WTC11 (cell line): Measurements from ENCODE around the gene DNAAF1. TPM values are rescaled to one million over a fixed set of nuclear protein-coding genes. Genes with fewer than 3 reads are reported as not detected.

Experiments
- ATAC-seq: fragments of 200-7000 bp; cut with Tn5 transposase; 2 replicates; pipeline ENCODE4 v1.10.0; 2021; ENCODE audit warnings: mild to moderate bottlenecking, moderate library complexity
- CTCF ChIA-PET: fragments of 300-600 bp; sonication (Branson Sonifier 250); formaldehyde crosslinking; loops from one replicate; lab custom pipeline; 2021; ENCODE audit warnings: antibody characterized with exemption; lab: Charles Lee
- POLR2A ChIA-PET: fragments of 350-600 bp; sonication (Branson Sonifier 250); formaldehyde crosslinking; loops from one replicate; lab custom pipeline; 2021; ENCODE audit warnings: antibody characterized with exemption; lab: Charles Lee
- DNase-seq: peaks from one replicate; pipeline ENCODE4 v3.0.0; 2021; ENCODE audit warnings: low spot score
- H3K27ac Mint-ChIP-seq: 2 replicates; pipeline ENCODE4 v1.8.0; 2021; ENCODE audit warnings: mixed read lengths
- H3K27me3 Mint-ChIP-seq: 2 replicates; pipeline ENCODE4 v1.8.0; 2021; ENCODE audit warnings: low read depth, mild to moderate bottlenecking, moderate library complexity, mixed read lengths
- H3K36me3 Mint-ChIP-seq: 2 replicates; pipeline ENCODE4 v1.8.0; 2021; ENCODE audit warnings: mixed read lengths
- H3K4me1 Mint-ChIP-seq: 2 replicates; pipeline ENCODE4 v1.8.0; 2022; ENCODE audit warnings: mixed read lengths
- H3K4me3 Mint-ChIP-seq: 2 replicates; pipeline ENCODE4 v1.8.0; 2021; ENCODE audit warnings: mild to moderate bottlenecking, moderate library complexity, mixed read lengths
- H3K9me3 Mint-ChIP-seq: 2 replicates; pipeline ENCODE4 v1.8.0; 2021; ENCODE audit warnings: mixed read lengths
- ATF3 ChIP-seq: sonication (generic); formaldehyde crosslinking; conservative IDR thresholded peaks from 2 replicates; pipeline ENCODE4 v1.8.1; 2022; ENCODE audit warnings: mild to moderate bottlenecking, missing genetic modification reagents
- CREB1 ChIP-seq: sonication (generic); formaldehyde crosslinking; IDR thresholded peaks from 2 replicates; pipeline ENCODE4 v1.8.0; 2023; ENCODE audit warnings: mild to moderate bottlenecking, missing genetic modification reagents
- CREM ChIP-seq: sonication (generic); formaldehyde crosslinking; IDR thresholded peaks from 2 replicates; pipeline ENCODE4 v1.8.1; 2022; ENCODE audit warnings: mild to moderate bottlenecking, missing genetic modification reagents, moderate library complexity
- ERG ChIP-seq: fragments of 250-450 bp; sonication (Bioruptor Pico); IDR thresholded peaks from 2 replicates; pipeline ENCODE4 v1.8.0; 2021; ENCODE audit warnings: mild to moderate bottlenecking
- ESRRA ChIP-seq: sonication (generic); formaldehyde crosslinking; IDR thresholded peaks from 2 replicates; pipeline ENCODE4 v1.8.1; 2022; ENCODE audit warnings: mild to moderate bottlenecking, missing genetic modification reagents, borderline replicate concordance
- ETV6 ChIP-seq: sonication (generic); formaldehyde crosslinking; IDR thresholded peaks from 2 replicates; pipeline ENCODE4 v1.8.1; 2022; ENCODE audit warnings: mild to moderate bottlenecking, missing genetic modification reagents
- FOXJ3 ChIP-seq: sonication (generic); formaldehyde crosslinking; IDR thresholded peaks from 2 replicates; pipeline ENCODE4 v1.9.0; 2021; ENCODE audit warnings: missing genetic modification reagents, mild to moderate bottlenecking, borderline replicate concordance
- FOXK1 ChIP-seq: sonication (generic); formaldehyde crosslinking; IDR thresholded peaks from 2 replicates; pipeline ENCODE4 v1.8.0; 2022; ENCODE audit warnings: mild to moderate bottlenecking, moderate library complexity, missing genetic modification reagents
- FOXP1 ChIP-seq: sonication (generic); formaldehyde crosslinking; IDR thresholded peaks from 2 replicates; pipeline ENCODE4 v1.8.0; 2022; ENCODE audit warnings: missing genetic modification reagents, mild to moderate bottlenecking, moderate library complexity, borderline replicate concordance
- GRHL2 ChIP-seq: fragments of 250-450 bp; sonication (Bioruptor Pico); IDR thresholded peaks from 2 replicates; pipeline ENCODE4 v1.8.0; 2022; ENCODE audit warnings: mild to moderate bottlenecking, moderate library complexity; ENCODE audit not compliant: insufficient replicate concordance, severe bottlenecking
- HMGA2 ChIP-seq: fragments of 250-450 bp; sonication (Bioruptor Pico); IDR thresholded peaks from 2 replicates; pipeline ENCODE4 v1.4.0; 2021; ENCODE audit warnings: mild to moderate bottlenecking, moderate library complexity
- JAZF1 ChIP-seq: fragments of 250-450 bp; sonication (Bioruptor Pico); IDR thresholded peaks from 2 replicates; pipeline ENCODE4 v1.9.0; 2021; ENCODE audit warnings: moderate library complexity, mild to moderate bottlenecking, inconsistent platforms
- JUN ChIP-seq: sonication (generic); formaldehyde crosslinking; IDR thresholded peaks from 2 replicates; pipeline ENCODE4 v1.8.0; 2023; ENCODE audit warnings: mild to moderate bottlenecking, missing genetic modification reagents
- KAT7 ChIP-seq: sonication (generic); formaldehyde crosslinking; IDR thresholded peaks from 2 replicates; pipeline ENCODE4 v1.8.1; 2023; ENCODE audit warnings: missing genetic modification reagents, mild to moderate bottlenecking, borderline replicate concordance
- MAX ChIP-seq: sonication (generic); formaldehyde crosslinking; IDR thresholded peaks from 2 replicates; pipeline ENCODE4 v1.8.0; 2022; ENCODE audit warnings: mild to moderate bottlenecking, missing genetic modification reagents
- MYBL2 ChIP-seq: sonication (generic); formaldehyde crosslinking; IDR thresholded peaks from 2 replicates; pipeline ENCODE4 v1.8.1; 2023; ENCODE audit warnings: mild to moderate bottlenecking, moderate library complexity, missing genetic modification reagents
- SOX15 ChIP-seq: fragments of 250-450 bp; sonication (Bioruptor Pico); IDR thresholded peaks from 2 replicates; pipeline ENCODE4 v1.9.0; 2021; ENCODE audit warnings: mild to moderate bottlenecking
- STAT6 ChIP-seq: sonication (generic); formaldehyde crosslinking; conservative IDR thresholded peaks from 2 replicates; pipeline ENCODE4 v1.8.1; 2023; ENCODE audit warnings: mild to moderate bottlenecking, low read depth, missing genetic modification reagents, moderate library complexity
- ZNF396 ChIP-seq: fragments of 250-450 bp; sonication (Bioruptor Pico); IDR thresholded peaks from 2 replicates; pipeline ENCODE4 v1.8.0; 2021; ENCODE audit warnings: mild to moderate bottlenecking, moderate library complexity, borderline replicate concordance
- ZNF416 ChIP-seq: fragments of 250-450 bp; sonication (Bioruptor Pico); IDR thresholded peaks from 2 replicates; pipeline ENCODE4 v1.9.0; 2021; ENCODE audit warnings: mild to moderate bottlenecking, inconsistent platforms
- total RNA-seq: library from RNA; stranded (reverse); gene quantifications from 3 replicates; pipeline ENCODE4 v1.2.3, GENCODE V29; 2021
- TF ChIP-seq, protein P1 (sequence below): sonication (generic); formaldehyde crosslinking; IDR thresholded peaks from 2 replicates; pipeline ENCODE4 v1.8.0; 2022; ENCODE audit warnings: mild to moderate bottlenecking, missing genetic modification reagents
- TF ChIP-seq, protein P2 (sequence below): sonication (generic); formaldehyde crosslinking; IDR thresholded peaks from 2 replicates; pipeline ENCODE4 v1.8.0; 2023; ENCODE audit warnings: missing genetic modification reagents, mild to moderate bottlenecking, borderline replicate concordance
- TF ChIP-seq, protein P3 (sequence below): sonication (generic); formaldehyde crosslinking; IDR thresholded peaks from 2 replicates; pipeline ENCODE4 v1.8.0; 2022; ENCODE audit warnings: mild to moderate bottlenecking, missing genetic modification reagents

The DNAAF1 gene
- total RNA-seq, 1 experiment from 2014 or later = 0.20 TPM

DNA sequence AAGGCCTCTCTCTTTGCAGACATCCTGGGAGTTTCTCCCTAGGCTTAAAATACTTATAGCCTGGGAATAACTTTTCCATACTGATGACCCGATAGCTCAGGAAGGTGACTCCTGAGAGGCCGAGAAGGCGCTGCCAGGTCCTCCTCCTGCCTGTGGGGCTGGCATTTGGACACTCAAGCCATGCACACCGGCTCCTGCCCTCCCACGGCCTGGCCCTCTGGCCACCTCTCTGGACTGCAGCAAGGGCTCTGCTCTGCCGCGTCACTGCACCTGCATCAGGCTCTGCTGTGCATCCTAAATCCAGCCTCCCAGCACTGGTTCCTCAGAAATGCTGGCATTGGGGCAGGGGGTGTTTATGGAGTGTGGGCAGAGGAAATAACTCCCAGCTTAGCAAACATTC lies 80.5 kb downstream of the DNAAF1 start:
- ChIA-PET POLR2A (no interaction called here), CTCF (interaction anchor here (0.9 kb wide), 1 partner anchor 38 kb away, joined by 4 read pairs; the partner anchor contains the start of gene TAF1C)
- Mint-ChIP-seq H3K27me3 (no peaks in the 10 kb centered on the region), H3K4me3 (no peak overlapping the region), H3K9me3 (no peaks in the 10 kb centered on the region), H3K27ac (no peak overlapping the region), H3K36me3 (no peaks in the 10 kb centered on the region), H3K4me1 (peaks cover 12% of the 10 kb centered on the region)
- TF ChIP-seq CREB1 (no peak), GRHL2 (CRISPR knock-in tag) (no peak), JUN (CRISPR knock-in tag) (no peak), ETV6 (CRISPR knock-in tag) (no peak), FOXP1 (no peak), KAT7 (CRISPR knock-in tag) (no peak), MYBL2 (CRISPR knock-in tag) (no peak), FOXK1 (CRISPR knock-in tag) (no peak), FOXJ3 (no peak), ZNF396 (CRISPR knock-in tag) (no peak), SOX15 (CRISPR knock-in tag) (no peak), ZNF416 (no peak), ESRRA (no peak), STAT6 (no peak)
- TF ChIP-seq, protein P1, sequence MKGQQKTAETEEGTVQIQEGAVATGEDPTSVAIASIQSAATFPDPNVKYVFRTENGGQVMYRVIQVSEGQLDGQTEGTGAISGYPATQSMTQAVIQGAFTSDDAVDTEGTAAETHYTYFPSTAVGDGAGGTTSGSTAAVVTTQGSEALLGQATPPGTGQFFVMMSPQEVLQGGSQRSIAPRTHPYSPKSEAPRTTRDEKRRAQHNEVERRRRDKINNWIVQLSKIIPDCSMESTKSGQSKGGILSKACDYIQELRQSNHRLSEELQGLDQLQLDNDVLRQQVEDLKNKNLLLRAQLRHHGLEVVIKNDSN = no peak
- TF ChIP-seq, protein P2, sequence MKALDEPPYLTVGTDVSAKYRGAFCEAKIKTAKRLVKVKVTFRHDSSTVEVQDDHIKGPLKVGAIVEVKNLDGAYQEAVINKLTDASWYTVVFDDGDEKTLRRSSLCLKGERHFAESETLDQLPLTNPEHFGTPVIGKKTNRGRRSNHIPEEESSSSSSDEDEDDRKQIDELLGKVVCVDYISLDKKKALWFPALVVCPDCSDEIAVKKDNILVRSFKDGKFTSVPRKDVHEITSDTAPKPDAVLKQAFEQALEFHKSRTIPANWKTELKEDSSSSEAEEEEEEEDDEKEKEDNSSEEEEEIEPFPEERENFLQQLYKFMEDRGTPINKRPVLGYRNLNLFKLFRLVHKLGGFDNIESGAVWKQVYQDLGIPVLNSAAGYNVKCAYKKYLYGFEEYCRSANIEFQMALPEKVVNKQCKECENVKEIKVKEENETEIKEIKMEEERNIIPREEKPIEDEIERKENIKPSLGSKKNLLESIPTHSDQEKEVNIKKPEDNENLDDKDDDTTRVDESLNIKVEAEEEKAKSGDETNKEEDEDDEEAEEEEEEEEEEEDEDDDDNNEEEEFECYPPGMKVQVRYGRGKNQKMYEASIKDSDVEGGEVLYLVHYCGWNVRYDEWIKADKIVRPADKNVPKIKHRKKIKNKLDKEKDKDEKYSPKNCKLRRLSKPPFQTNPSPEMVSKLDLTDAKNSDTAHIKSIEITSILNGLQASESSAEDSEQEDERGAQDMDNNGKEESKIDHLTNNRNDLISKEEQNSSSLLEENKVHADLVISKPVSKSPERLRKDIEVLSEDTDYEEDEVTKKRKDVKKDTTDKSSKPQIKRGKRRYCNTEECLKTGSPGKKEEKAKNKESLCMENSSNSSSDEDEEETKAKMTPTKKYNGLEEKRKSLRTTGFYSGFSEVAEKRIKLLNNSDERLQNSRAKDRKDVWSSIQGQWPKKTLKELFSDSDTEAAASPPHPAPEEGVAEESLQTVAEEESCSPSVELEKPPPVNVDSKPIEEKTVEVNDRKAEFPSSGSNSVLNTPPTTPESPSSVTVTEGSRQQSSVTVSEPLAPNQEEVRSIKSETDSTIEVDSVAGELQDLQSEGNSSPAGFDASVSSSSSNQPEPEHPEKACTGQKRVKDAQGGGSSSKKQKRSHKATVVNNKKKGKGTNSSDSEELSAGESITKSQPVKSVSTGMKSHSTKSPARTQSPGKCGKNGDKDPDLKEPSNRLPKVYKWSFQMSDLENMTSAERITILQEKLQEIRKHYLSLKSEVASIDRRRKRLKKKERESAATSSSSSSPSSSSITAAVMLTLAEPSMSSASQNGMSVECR (CRISPR knock-in tag) = no peak
- DNase-seq (no peak), ATAC-seq (no peak)

DNA sequence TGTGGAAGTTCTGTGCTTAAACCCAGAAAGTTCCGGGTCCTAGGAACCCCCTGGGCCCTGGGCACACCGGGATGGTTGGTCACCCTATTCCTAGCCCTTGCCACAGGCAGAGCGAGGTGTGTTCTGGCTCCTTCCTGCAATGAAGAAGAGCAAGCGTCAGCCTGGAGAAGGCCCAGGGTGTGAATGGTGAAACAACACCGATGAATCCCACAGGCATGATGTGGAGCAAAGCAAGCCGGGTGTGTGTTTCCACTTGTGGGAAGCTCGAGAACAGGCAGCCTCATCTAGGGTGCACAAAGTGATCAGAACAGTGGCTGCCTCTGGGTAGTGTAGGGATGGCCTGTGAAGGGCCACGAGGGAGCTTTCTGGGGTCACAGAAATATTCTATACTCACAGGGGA lies 80.9 kb downstream of the DNAAF1 start:
- ChIA-PET POLR2A (no interaction called here), CTCF (interaction anchor here (0.9 kb wide), 1 partner anchor 39 kb away, joined by 4 read pairs; the partner anchor contains the start of gene TAF1C)
- no peak overlapping the region for H3K27ac Mint-ChIP-seq
- peaks cover 12% of the 10 kb centered on the region for H3K4me1 Mint-ChIP-seq
- ATAC-seq (no peak), DNase-seq (no peak)
- H3K4me3 Mint-ChIP-seq = no peak overlapping the region
- H3K27me3 Mint-ChIP-seq = no peaks in the 10 kb centered on the region
- no peaks in the 10 kb centered on the region for H3K9me3 Mint-ChIP-seq
- no peaks in the 10 kb centered on the region for H3K36me3 Mint-ChIP-seq
- TF ChIP-seq HMGA2 = no peak
- TF ChIP-seq JAZF1 (CRISPR knock-in tag) = no peak
- TF ChIP-seq, protein P3, sequence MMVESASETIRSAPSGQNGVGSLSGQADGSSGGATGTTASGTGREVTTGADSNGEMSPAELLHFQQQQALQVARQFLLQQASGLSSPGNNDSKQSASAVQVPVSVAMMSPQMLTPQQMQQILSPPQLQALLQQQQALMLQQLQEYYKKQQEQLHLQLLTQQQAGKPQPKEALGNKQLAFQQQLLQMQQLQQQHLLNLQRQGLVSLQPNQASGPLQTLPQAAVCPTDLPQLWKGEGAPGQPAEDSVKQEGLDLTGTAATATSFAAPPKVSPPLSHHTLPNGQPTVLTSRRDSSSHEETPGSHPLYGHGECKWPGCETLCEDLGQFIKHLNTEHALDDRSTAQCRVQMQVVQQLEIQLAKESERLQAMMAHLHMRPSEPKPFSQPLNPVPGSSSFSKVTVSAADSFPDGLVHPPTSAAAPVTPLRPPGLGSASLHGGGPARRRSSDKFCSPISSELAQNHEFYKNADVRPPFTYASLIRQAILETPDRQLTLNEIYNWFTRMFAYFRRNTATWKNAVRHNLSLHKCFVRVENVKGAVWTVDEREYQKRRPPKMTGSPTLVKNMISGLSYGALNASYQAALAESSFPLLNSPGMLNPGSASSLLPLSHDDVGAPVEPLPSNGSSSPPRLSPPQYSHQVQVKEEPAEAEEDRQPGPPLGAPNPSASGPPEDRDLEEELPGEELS = no peak
- TF ChIP-seq STAT6 = no peak
- TF ChIP-seq MAX = no peak
- TF ChIP-seq ATF3 (CRISPR knock-in tag) = no peak
- no peak for TF ChIP-seq ERG (CRISPR knock-in tag)
- no peak for TF ChIP-seq CREM (CRISPR knock-in tag)
